Neutrophil (primary cell): ENCODE results near the gene SFXN4.

Source experiments
- H3K27ac ChIP-seq: fragments of 200-600 bp; sonication (generic); 2 replicates; pipeline ENCODE4 v1.5.1; 2016; ENCODE audit warnings: mild to moderate bottlenecking, moderate library complexity
- H3K27me3 ChIP-seq: fragments of 200-600 bp; sonication (generic); 2 replicates; pipeline ENCODE4 v1.6.0; 2016; ENCODE audit warnings: mild to moderate bottlenecking
- H3K36me3 ChIP-seq: fragments of 200-600 bp; sonication (generic); 2 replicates; pipeline ENCODE4 v1.5.1; 2017
- H3K4me1 ChIP-seq, 2 experiments: fragments of 200-600 bp in 1 of 2; sonication (generic) in 1 of 2; 1 replicate in 1 of 2; 2 replicates in 1 of 2; pipeline versions ENCODE4 v1.5.1 to v1.6.1; 2013 to 2016; ENCODE audit warnings: low read depth in 1 of 2, low read length in 1 of 2, mild to moderate bottlenecking in 1 of 2, moderate library complexity in 1 of 2; ENCODE audit not compliant: control insufficient read depth in 1 of 2, insufficient read depth in 1 of 2
- H3K4me3 ChIP-seq, 2 experiments: fragments of 200-600 bp in 1 of 2; sonication (generic) in 1 of 2; 1 replicate in 1 of 2; 2 replicates in 1 of 2; pipeline ENCODE4 v1.5.1; 2013 to 2016; ENCODE audit warnings: low read depth in 1 of 2, low read length in 1 of 2, mild to moderate bottlenecking in 1 of 2, moderate library complexity in 1 of 2
- H3K9me3 ChIP-seq: fragments of 200-600 bp; sonication (generic); 2 replicates; pipeline ENCODE4 v1.5.1; 2016
- CTCF ChIP-seq: fragments of 200-600 bp; sonication (generic); IDR thresholded peaks from 2 replicates; pipeline ENCODE4 v1.5.1; 2016; ENCODE audit warnings: antibody characterized with exemption

The SFXN4 gene

DNA sequence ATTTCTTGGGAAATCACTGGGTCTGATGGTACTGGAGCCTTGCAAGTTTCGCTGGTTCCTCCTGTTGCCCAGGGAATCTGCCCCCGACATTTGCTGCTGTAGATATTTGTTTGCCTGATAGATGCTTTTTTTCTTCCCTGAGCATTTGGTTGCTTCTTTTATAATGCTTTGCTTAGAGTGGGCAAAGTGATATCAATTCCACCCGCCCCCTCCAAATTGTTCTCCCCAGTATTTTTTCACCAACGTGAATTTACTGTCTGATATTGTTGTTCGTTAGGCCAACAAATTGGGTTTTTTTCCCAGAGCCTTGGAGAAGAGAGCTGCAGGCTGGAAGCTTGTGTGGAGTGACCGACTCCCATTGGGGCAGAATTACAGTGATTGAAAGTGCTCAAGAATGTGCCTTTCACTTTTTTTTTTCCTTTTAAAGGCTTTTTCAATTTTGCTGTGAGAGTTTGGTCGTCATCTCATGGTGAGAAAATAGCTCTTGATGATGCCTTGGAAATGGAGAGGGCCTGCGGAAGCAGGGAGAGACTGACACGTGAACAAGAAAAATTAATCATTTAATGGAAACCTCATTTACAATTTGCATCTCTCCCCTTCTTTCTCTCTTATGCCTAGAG, 44.3 kb upstream of the SFXN4 start:
- Histone ChIP-seq H3K4me1 (peaks cover 41 to 50% of the 10 kb centered on the region in 2 experiments), H3K9me3 (no peaks in the 10 kb centered on the region), H3K27me3 (no peaks in the 10 kb centered on the region), H3K27ac (no peak overlapping the region), H3K4me3 (peak overlapping the region in 1 of 2 experiments; percentile 84), H3K36me3 (no peaks in the 10 kb centered on the region)
- TF ChIP-seq CTCF = no peak

GRCh38 chr10:119209035-119209735, 43.7 kb upstream of the SFXN4 start:
- Histone ChIP-seq H3K9me3 (no peaks in the 10 kb centered on the region), H3K27me3 (no peaks in the 10 kb centered on the region), H3K36me3 (no peaks in the 10 kb centered on the region), H3K4me1 (peaks cover 41 to 48% of the 10 kb centered on the region in 2 experiments), H3K27ac (peak overlapping the region; percentile 95), H3K4me3 (peak overlapping the region; percentile 65 to 84)
- TF ChIP-seq CTCF = peak; percentile 74

DNA sequence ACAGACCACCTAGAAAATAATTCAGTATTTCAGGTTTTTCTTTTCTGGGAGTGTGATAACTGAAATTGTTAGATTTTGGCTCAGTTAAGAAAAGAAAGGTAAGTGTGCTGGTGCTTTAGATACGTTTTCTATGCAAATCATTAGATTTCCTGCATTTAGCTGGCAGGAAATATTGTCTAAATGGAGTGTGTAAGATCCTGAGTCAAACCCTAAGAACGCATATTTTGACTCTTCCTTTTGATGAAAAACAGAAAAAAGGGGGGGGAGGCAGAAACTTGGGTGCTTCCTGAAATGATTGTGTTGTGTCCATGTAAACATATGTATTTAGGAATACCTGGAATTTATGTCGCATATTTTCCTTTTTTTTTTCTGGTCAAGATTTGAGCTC, 43.0 kb upstream of the SFXN4 start:
- H3K4me1 ChIP-seq = peaks cover 38 to 42% of the 10 kb centered on the region in 2 experiments
- TF ChIP-seq CTCF = no peak
- no peaks in the 10 kb centered on the region for H3K36me3 ChIP-seq
- no peaks in the 10 kb centered on the region for H3K27me3 ChIP-seq
- no peaks in the 10 kb centered on the region for H3K9me3 ChIP-seq
- peak overlapping the region; percentile 95 for H3K27ac ChIP-seq
- H3K4me3 ChIP-seq = peak overlapping the region; percentile 65 to 84

GRCh38 chr10:119207713-119208552, 42.4 kb upstream of the SFXN4 start:
- no peaks in the 10 kb centered on the region for H3K27me3 ChIP-seq
- no peak for TF ChIP-seq CTCF
- H3K36me3 ChIP-seq = no peaks in the 10 kb centered on the region
- peak overlapping the region; percentile 95 for H3K27ac ChIP-seq
- peak overlapping the region; percentile 65 to 84 for H3K4me3 ChIP-seq
- H3K9me3 ChIP-seq = no peaks in the 10 kb centered on the region
- H3K4me1 ChIP-seq = peaks cover 34 to 36% of the 10 kb centered on the region in 2 experiments

DNA sequence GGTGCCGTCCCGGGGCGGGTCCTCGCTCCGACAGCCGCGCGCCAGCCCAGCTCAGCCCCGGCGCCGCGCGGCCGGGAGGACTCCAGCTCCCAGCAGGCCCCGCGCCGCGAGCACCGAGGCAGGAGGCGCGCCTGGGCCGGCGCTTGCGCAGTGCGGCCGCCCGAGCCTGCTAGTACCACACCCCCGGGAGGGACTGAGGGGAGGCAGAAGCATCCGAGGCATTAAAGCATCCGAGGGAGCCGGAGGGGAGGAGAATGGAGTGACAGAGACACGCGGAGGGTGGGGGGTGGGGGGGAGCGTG, 41.8 kb upstream of the SFXN4 start, which contains the start of gene GRK5:
Gene GRK5 (plus strand): TSS at position 206 of the 301 bp plus-strand sequence. CDS start 347 bp downstream, outside the sequence.
- peak; percentile 34 for TF ChIP-seq CTCF
- peaks cover 33 to 34% of the 10 kb centered on the region in 2 experiments for H3K4me1 ChIP-seq

More for the DNA sequence above, 41.8 kb upstream of the SFXN4 start, which contains the start of gene GRK5:
- peak within 1 kb of the TSS; percentile 65 to 84 for H3K4me3 ChIP-seq
- peak within 1 kb of the TSS; percentile 95 for H3K27ac ChIP-seq
- H3K36me3 ChIP-seq = no peaks in the 10 kb centered on the region
- no peaks in the 10 kb centered on the region for H3K27me3 ChIP-seq
- no peaks in the 10 kb centered on the region for H3K9me3 ChIP-seq
